COR-L47 (cell line): ENCODE data around the gene NRGN.

Experiments
- DNase-seq: peaks from one replicate; lab custom pipeline; 2025; lab: John Stamatoyannopoulos, UW

NRGN gene

GRCh38 chr11:124791626-124792341 is 52.0 kb downstream of the NRGN start:
- DNase-seq, result no peak

DNA sequence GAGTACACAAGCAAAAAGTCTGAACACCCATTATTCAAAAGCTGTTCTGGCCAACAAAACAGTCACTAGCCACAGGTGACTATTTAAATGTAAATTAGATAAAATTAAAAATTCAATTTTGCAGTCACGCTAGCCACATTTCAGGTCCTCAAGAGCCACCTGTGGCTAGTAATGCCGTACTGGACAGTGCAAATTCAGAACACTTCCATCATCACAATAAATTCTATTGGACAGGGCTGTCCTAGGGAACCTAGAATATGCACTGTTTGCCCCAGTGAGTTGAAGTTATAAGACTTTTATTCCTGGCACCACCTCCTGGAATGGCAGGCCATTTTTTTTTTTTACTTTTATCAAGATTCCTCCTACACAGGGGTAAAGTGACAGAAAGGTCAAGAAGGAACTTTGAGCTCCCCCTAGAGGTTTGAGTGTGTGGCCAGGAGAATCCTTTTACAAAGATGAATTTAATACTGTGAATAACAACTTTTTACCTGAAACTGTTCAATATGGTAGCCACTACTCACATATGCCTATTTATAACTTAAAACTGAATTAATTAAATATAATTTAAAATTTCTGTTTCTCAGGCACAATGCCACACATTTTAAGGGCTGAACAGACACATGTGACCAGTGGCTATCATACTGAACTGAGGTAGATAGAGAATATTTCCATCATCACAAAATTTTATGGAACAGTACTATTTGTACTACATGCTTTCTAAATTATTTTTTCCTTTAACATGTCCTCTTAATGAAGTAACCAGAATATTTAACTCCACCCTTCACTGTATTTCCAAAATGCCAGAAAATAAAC is 53.9 kb downstream of the NRGN start:
- peak; percentile 48 for DNase-seq

DNA sequence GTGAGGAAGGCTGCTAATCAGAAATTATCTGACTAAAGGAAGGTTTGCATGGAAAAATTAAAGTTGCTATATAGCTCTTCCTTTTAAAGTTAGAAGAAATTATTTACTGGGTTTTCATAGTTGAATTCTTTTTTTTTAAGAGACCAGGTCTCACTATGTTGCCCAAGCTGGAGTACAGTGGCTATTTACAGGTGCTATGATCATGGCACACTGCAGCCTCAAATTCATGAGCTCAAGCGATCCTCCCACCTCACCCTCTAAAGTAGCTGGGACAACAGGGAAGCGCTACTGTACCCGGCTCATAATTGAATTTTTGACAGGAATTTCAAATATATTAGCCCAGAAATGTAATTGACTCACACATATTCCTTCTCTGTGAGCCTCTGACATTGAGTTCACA is 56.6 kb downstream of the NRGN start:
- no peak for DNase-seq
